K562 (cell line): ENCODE results near the gene DUSP19. TPM values are rescaled to one million over a fixed set of nuclear protein-coding genes. Genes with fewer than 3 reads are reported as not detected.

Source experiments
- ATAC-seq: fragments of 200-7000 bp; cut with Tn5 transposase; 3 replicates; pipeline ENCODE4 v1.9.1; 2020; ENCODE audit warnings: moderate library complexity
- BruUV-seq: library from RNA; stranded (reverse); fragments of 400-500 nt; replicated peaks from 2 replicates; lab custom pipeline; 2021; lab: Mats Ljungman, UMichigan
- CTCF ChIA-PET: fragments of 300-600 bp; formaldehyde crosslinking; extraction: SDS; loops from one replicate; lab custom pipeline; 2021; ENCODE audit warnings: low intra/inter-chr PET ratio; lab: Yijun Ruan, JAX
- POLR2A ChIA-PET: fragments of 300-600, 350-650 bp; sonication (Branson Sonifier 250); formaldehyde crosslinking; extraction: SDS; loops from one replicate; lab custom pipeline; 2021; ENCODE audit warnings: antibody characterized with exemption, inconsistent platforms; lab: Yijun Ruan, JAX
- DNase-seq, 4 experiments: peaks; one replicate each; pipeline versions ENCODE4 v3.0.0 to v3.0.0-alpha.2; 2011 to 2018; ENCODE audit warnings: low spot score in 3 of 4, mixed read lengths in 3 of 4; ENCODE audit errors: extremely low read depth in 1 of 4
- FAIRE-seq: peaks from 2 replicates; lab custom pipeline; 2011; peaks lifted over from hg19 to GRCh38; lab: Jason Lieb, UNC
- H2AFZ ChIP-seq: 2 replicates; pipeline ENCODE4 v1.6.0; 2011; ENCODE audit warnings: low read depth, low read length, control low read depth, inconsistent platforms
- H3K27ac ChIP-seq: fragments of 200-600 bp; 3 replicates; pipeline ENCODE4 v1.8.0; 2011; ENCODE audit warnings: low read depth, mild to moderate bottlenecking, control low read depth, inconsistent platforms, low read length, moderate library complexity, mixed read lengths; ENCODE audit errors: extremely low read depth
- H3K27me3 ChIP-seq, 2 experiments: fragments of 300-600 bp in 1 of 2; 2 replicates in 1 of 2; 3 replicates in 1 of 2; pipeline versions ENCODE4 v1.6.0 to v1.8.0; 2011; ENCODE audit warnings: inconsistent platforms in 2 of 2, low read length in 2 of 2, mild to moderate bottlenecking in 1 of 2, mixed read lengths in 1 of 2, moderate library complexity in 1 of 2; ENCODE audit not compliant: control insufficient read depth in 2 of 2, insufficient read depth in 2 of 2
- H3K36me3 ChIP-seq: fragments of 300-600 bp; 3 replicates; pipeline ENCODE4 v1.8.0; 2011; ENCODE audit warnings: mild to moderate bottlenecking, low read length, inconsistent platforms; ENCODE audit not compliant: control insufficient read depth, insufficient read depth
- H3K4me1 ChIP-seq, 2 experiments: fragments of 200-600 bp in 1 of 2; replicated peaks in 1 of 2; 2 replicates in 1 of 2; 3 replicates in 1 of 2; pipeline versions ENCODE4 v1.5.1 to v1.8.0; 2011; ENCODE audit warnings: inconsistent platforms in 2 of 2, low read length in 2 of 2, mild to moderate bottlenecking in 1 of 2, mixed read lengths in 1 of 2, moderate library complexity in 1 of 2; ENCODE audit not compliant: control insufficient read depth in 2 of 2, insufficient read depth in 2 of 2
- H3K4me2 ChIP-seq: 2 replicates; pipeline ENCODE4 v1.6.1; 2011; ENCODE audit warnings: low read length, control low read depth, inconsistent platforms, mixed read lengths; ENCODE audit not compliant: insufficient read depth
- H3K4me3 ChIP-seq: fragments of 200-600 bp; sonication (generic), shearing (Covaris generic); 2 replicates; pipeline ENCODE4 v1.5.1; 2016; ENCODE audit warnings: control low read depth, inconsistent platforms
- H3K79me2 ChIP-seq: fragments of 200-600 bp; 3 replicates; pipeline ENCODE4 v1.8.0; 2011; ENCODE audit warnings: low read length, inconsistent platforms; ENCODE audit not compliant: control insufficient read depth, insufficient read depth
- H3K9ac ChIP-seq, 2 experiments: 2 replicates each; pipeline versions ENCODE4 v1.6.0 to v1.6.1; 2011; ENCODE audit warnings: low read depth in 2 of 2, low read length in 2 of 2, control low read depth in 1 of 2, inconsistent platforms in 1 of 2, mild to moderate bottlenecking in 1 of 2, mixed read lengths in 1 of 2; ENCODE audit not compliant: insufficient read depth in 1 of 2
- H3K9me1 ChIP-seq: one replicate; pipeline ENCODE4 v1.6.0; 2011; ENCODE audit warnings: inconsistent platforms, mild to moderate bottlenecking, low read length, moderate library complexity; ENCODE audit not compliant: control insufficient read depth, insufficient read depth
- H3K9me3 ChIP-seq: replicated peaks from 2 replicates; pipeline ENCODE4 v1.5.1; 2011; ENCODE audit warnings: low read depth, low read length, inconsistent platforms; ENCODE audit not compliant: control insufficient read depth, insufficient read depth
- H4K20me1 ChIP-seq: replicated peaks from 2 replicates; pipeline ENCODE4 v1.6.1; 2011; ENCODE audit warnings: low read length, inconsistent platforms, mixed read lengths; ENCODE audit not compliant: control insufficient read depth, insufficient read depth
- GTF2B ChIP-seq: IDR thresholded peaks from 2 replicates; pipeline ENCODE4 v1.6.1; 2011; ENCODE audit not compliant: insufficient read length; ENCODE audit errors: extremely low read depth
- HNRNPK ChIP-seq: fragments of 200-400 bp; formaldehyde crosslinking; IDR thresholded peaks from one replicate; pipeline ENCODE4 v1.6.1; 2018; ENCODE audit warnings: mild to moderate bottlenecking, low read depth, low read length; ENCODE audit not compliant: poor library complexity, severe bottlenecking
- KHSRP ChIP-seq: fragments of 450-650 bp; IDR thresholded peaks from 2 replicates; pipeline ENCODE4 v1.6.1; 2017
- MEF2D ChIP-seq: conservative IDR thresholded peaks from 2 replicates; pipeline ENCODE4 v1.6.1; 2016; ENCODE audit warnings: low read depth, missing genetic modification characterization, missing compliant biosample characterization
- NR2C2 ChIP-seq, 2 experiments: fragments of 200-800 bp in 1 of 2; sonication (Bioruptor generic) in 1 of 2; sonication (generic) in 1 of 2; formaldehyde crosslinking in 1 of 2; IDR thresholded peaks; 2 replicates each; pipeline versions ENCODE4 v1.6.1 to v1.8.0; 2016 to 2022; ENCODE audit warnings: mild to moderate bottlenecking in 1 of 2, missing compliant biosample characterization in 1 of 2, missing genetic modification characterization in 1 of 2, missing genetic modification reagents in 1 of 2
- RFX1 ChIP-seq: fragments of 450-650 bp; IDR thresholded peaks from 2 replicates; pipeline ENCODE4 v1.6.1; 2016; ENCODE audit warnings: mild to moderate bottlenecking, moderate library complexity
- SMAD3 ChIP-seq: fragments of 450-650 bp; formaldehyde crosslinking; conservative IDR thresholded peaks from 2 replicates; pipeline ENCODE4 v1.4.0; 2020; ENCODE audit warnings: mild to moderate bottlenecking
- SUPT5H ChIP-seq: fragments of 450-650 bp; IDR thresholded peaks from 2 replicates; pipeline ENCODE4 v1.6.1; 2016
- TCF7L2 ChIP-seq: fragments of 150-350 bp; IDR thresholded peaks from 2 replicates; pipeline ENCODE4 v1.6.1; 2016; ENCODE audit warnings: low read depth, mild to moderate bottlenecking, low read length, moderate library complexity
- WGBS: fragments of 100-300 bp; shearing (Covaris generic); methylation state at CpG from one replicate; pipeline ENCODE4 v1.1.6; 2016; ENCODE audit warnings: low coverage, mixed read lengths; ENCODE audit not compliant: insufficient coverage; ENCODE audit errors: missing lambda C conversion rate; 5-methylcytosine and 5-hydroxymethylcytosine counted together
- in situ Hi-C: fragments of 300-500 bp; cut with MboI; formaldehyde crosslinking; loops from 4 replicates; pipeline ENCODE4 v1.15.0; 2018; ENCODE audit warnings: inconsistent platforms, mixed read lengths
- intact Hi-C: fragments of 100-400 bp; cut with micrococcal nuclease; formaldehyde crosslinking; loops from 2 replicates; pipeline ENCODE4 v1.14.2; 2022
- polyA plus RNA-seq, 8 experiments: library from polyadenylated mRNA; depleted of rRNA in 4 of 8; stranded (reverse) in 5 of 8; unstranded in 3 of 8; fragments of >200 nt; fragmentation: Nextera tagmentation in 2 of 8; fragmentation: Illumina TruSeq in 1 of 8; extraction: Ambion mirVana in 2 of 8; extraction: Trizol in 1 of 8; gene quantifications; 2 replicates each; pipeline versions ENCODE4 v1.2.1 to v1.2.3, GENCODE V29; 2011 to 2014; ENCODE audit warnings: inconsistent platforms in 1 of 8, missing spikeins in 1 of 8
- total RNA-seq, 7 experiments: library from RNA; depleted of rRNA in 6 of 7; stranded (reverse); fragments of >200 nt in 6 of 7; fragmentation: Illumina TruSeq in 2 of 7; extraction: Trizol in 2 of 7; gene quantifications; 2 replicates each; pipeline versions ENCODE4 v1.2.1 to v1.2.3, GENCODE V29; 2011 to 2021; ENCODE audit warnings: low replicate concordance in 1 of 7
- TF ChIP-seq, protein P1 (sequence below): fragments of 250-450 bp; sonication (Bioruptor Pico); IDR thresholded peaks from 2 replicates; pipeline ENCODE4 v1.5.1; 2021; ENCODE audit warnings: mild to moderate bottlenecking
- TF ChIP-seq, protein P2 (sequence below), 2 experiments: fragments of 450-650 bp in 1 of 2; sonication (generic) in 1 of 2; formaldehyde crosslinking in 1 of 2; IDR thresholded peaks; 2 replicates each; pipeline versions ENCODE4 v1.7.1 to v1.9.0; 2016 to 2022; ENCODE audit warnings: inconsistent platforms in 1 of 2, mild to moderate bottlenecking in 1 of 2, missing genetic modification reagents in 1 of 2

DUSP19 gene
- total and polyA plus RNA-seq, 9 of the 15 experiments (the other 6 are each of a cell fraction or from before 2014, with no cell fraction given) = 1.6 to 6.3 (median 3.1) TPM

GRCh38 chr2:183063083-183063482 is 15.5 kb upstream of the DUSP19 start:
- no peaks in the 10 kb centered on the region for H3K79me2 ChIP-seq
- CTCF ChIA-PET = no interaction called here
- POLR2A ChIA-PET = interaction anchor here (0.6 kb wide), 1 partner anchor 38 kb away, joined by 3 read pairs; no protein-coding TSS in a partner anchor
- H3K27me3 ChIP-seq = no peaks in the 10 kb centered on the region
- in situ Hi-C loops (no loop called here), intact Hi-C loops (no loop called here)
- H3K4me2 ChIP-seq = no peak overlapping the region
- no peaks in the 10 kb centered on the region for H4K20me1 ChIP-seq
- H3K4me1 ChIP-seq = peaks cover 0 to 10% of the 10 kb centered on the region in 2 experiments; a peak in 3 of 5 replicates
- ATAC-seq = peak; percentile 43; the same call in 2 of the 3 replicates
- no peak overlapping the region for H3K9ac ChIP-seq
- H2AFZ ChIP-seq = no peak overlapping the region
- no peak overlapping the region for H3K27ac ChIP-seq
- DNase-seq = peak in 1 of 4 experiments; percentile 30
- H3K9me1 ChIP-seq = no peaks in the 10 kb centered on the region
- no peak overlapping the region for H3K4me3 ChIP-seq
- no peaks in the 10 kb centered on the region for H3K36me3 ChIP-seq
- FAIRE-seq = no peak
- BruUV-seq = no TSS peak
- 0 out of 2 replicates have a peak, but pooled peaks cover 2% of the 10 kb centered on the region for H3K9me3 ChIP-seq
- WGBS = 6% methylated on average over 2 of the region's 2 CpGs
- TF ChIP-seq HNRNPK (no peak), KHSRP (no peak), MEF2D (tag) (0 out of 2 replicates have a peak, but pooled peaks have one; percentile 19), GTF2B (no peak), RFX1 (peak; percentile 90), SUPT5H (no peak), TCF7L2 (no peak), NR2C2 (CRISPR knock-in tag; IDR thresholded peaks at IDR 0.05) (no peak), NR2C2 (tag; IDR thresholded peaks at IDR 0.05) (no peak), SMAD3 (CRISPR knock-in tag) (no peak)
- TF ChIP-seq, protein P1, sequence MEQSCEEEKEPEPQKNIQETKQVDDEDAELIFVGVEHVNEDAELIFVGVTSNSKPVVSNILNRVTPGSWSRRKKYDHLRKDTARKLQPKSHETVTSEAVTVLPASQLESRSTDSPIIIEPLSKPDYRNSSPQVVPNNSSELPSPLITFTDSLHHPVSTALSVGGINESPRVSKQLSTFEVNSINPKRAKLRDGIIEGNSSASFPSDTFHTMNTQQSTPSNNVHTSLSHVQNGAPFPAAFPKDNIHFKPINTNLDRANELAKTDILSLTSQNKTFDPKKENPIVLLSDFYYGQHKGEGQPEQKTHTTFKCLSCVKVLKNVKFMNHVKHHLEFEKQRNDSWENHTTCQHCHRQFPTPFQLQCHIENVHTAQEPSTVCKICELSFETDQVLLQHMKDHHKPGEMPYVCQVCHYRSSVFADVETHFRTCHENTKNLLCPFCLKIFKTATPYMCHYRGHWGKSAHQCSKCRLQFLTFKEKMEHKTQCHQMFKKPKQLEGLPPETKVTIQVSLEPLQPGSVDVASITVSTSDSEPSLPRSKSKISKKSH = no peak
- TF ChIP-seq, protein P2, sequence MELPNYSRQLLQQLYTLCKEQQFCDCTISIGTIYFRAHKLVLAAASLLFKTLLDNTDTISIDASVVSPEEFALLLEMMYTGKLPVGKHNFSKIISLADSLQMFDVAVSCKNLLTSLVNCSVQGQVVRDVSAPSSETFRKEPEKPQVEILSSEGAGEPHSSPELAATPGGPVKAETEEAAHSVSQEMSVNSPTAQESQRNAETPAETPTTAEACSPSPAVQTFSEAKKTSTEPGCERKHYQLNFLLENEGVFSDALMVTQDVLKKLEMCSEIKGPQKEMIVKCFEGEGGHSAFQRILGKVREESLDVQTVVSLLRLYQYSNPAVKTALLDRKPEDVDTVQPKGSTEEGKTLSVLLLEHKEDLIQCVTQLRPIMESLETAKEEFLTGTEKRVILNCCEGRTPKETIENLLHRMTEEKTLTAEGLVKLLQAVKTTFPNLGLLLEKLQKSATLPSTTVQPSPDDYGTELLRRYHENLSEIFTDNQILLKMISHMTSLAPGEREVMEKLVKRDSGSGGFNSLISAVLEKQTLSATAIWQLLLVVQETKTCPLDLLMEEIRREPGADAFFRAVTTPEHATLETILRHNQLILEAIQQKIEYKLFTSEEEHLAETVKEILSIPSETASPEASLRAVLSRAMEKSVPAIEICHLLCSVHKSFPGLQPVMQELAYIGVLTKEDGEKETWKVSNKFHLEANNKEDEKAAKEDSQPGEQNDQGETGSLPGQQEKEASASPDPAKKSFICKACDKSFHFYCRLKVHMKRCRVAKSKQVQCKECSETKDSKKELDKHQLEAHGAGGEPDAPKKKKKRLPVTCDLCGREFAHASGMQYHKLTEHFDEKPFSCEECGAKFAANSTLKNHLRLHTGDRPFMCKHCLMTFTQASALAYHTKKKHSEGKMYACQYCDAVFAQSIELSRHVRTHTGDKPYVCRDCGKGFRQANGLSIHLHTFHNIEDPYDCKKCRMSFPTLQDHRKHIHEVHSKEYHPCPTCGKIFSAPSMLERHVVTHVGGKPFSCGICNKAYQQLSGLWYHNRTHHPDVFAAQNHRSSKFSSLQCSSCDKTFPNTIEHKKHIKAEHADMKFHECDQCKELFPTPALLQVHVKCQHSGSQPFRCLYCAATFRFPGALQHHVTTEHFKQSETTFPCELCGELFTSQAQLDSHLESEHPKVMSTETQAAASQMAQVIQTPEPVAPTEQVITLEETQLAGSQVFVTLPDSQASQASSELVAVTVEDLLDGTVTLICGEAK (IDR thresholded peaks at IDR 0.05) = peak; percentile 79
- TF ChIP-seq, protein P2 (CRISPR knock-in tag; IDR thresholded peaks at IDR 0.05) = peak; percentile 81
